Cardiac muscle cell (in vitro differentiated cells and primary cell): ENCODE measurements around the gene DLGAP4. TPM values are rescaled to one million over a fixed set of nuclear protein-coding genes. Genes with fewer than 3 reads are reported as not detected.
A peak's percentile ranks its signal among the peaks of the same experiment; 100 is the strongest.

Experiments
- DNase-seq, 2 donors: peaks; one replicate each; pipeline versions ENCODE4 v3.0.0 to v3.0.0-alpha.2; 2010 to 2017; ENCODE audit warnings: low read depth in 1 of 2, low spot score in 1 of 2
- H3K27ac ChIP-seq: fragments of 200-600 bp; sonication (generic); 2 replicates; pipeline ENCODE4 v1.5.1; 2016
- H3K27me3 ChIP-seq: fragments of 200-600 bp; sonication (generic); 2 replicates; pipeline ENCODE4 v1.6.0; 2016; ENCODE audit warnings: control low read depth
- H3K36me3 ChIP-seq: fragments of 200-600 bp; sonication (generic); 2 replicates; pipeline ENCODE4 v1.5.1; 2016; ENCODE audit warnings: control low read depth
- H3K4me1 ChIP-seq: fragments of 200-600 bp; sonication (generic); 2 replicates; pipeline ENCODE4 v1.8.1; 2017; ENCODE audit warnings: low read depth, mild to moderate bottlenecking, mixed run types
- H3K4me3 ChIP-seq: fragments of 200-600 bp; sonication (generic); 2 replicates; pipeline ENCODE4 v1.5.1; 2016; ENCODE audit warnings: mild to moderate bottlenecking
- H3K9me3 ChIP-seq: fragments of 200-600 bp; sonication (generic); 2 replicates; pipeline ENCODE4 v1.5.1; 2017; ENCODE audit warnings: low read depth, mild to moderate bottlenecking, control low read depth
- polyA plus RNA-seq: library from polyadenylated mRNA; unstranded; fragments of >200 nt; fragmentation: Nextera tagmentation; extraction: Ambion mirVana; gene quantifications from 2 replicates; pipeline ENCODE4 v1.2.1, GENCODE V29; 2016
- total RNA-seq: library from RNA; depleted of rRNA; stranded (reverse); fragments of >200 nt; gene quantifications from 2 replicates; pipeline ENCODE4 v1.2.3, GENCODE V29; 2016
- TF ChIP-seq, protein P1 (sequence below): IDR thresholded peaks from 2 replicates; pipeline ENCODE4 v1.5.1; 2012; ENCODE audit warnings: low read depth, mild to moderate bottlenecking, low read length

The DLGAP4 gene
- total and polyA plus RNA-seq, 2 experiments from 2014 or later = 45.7 to 51.6 TPM

DNA sequence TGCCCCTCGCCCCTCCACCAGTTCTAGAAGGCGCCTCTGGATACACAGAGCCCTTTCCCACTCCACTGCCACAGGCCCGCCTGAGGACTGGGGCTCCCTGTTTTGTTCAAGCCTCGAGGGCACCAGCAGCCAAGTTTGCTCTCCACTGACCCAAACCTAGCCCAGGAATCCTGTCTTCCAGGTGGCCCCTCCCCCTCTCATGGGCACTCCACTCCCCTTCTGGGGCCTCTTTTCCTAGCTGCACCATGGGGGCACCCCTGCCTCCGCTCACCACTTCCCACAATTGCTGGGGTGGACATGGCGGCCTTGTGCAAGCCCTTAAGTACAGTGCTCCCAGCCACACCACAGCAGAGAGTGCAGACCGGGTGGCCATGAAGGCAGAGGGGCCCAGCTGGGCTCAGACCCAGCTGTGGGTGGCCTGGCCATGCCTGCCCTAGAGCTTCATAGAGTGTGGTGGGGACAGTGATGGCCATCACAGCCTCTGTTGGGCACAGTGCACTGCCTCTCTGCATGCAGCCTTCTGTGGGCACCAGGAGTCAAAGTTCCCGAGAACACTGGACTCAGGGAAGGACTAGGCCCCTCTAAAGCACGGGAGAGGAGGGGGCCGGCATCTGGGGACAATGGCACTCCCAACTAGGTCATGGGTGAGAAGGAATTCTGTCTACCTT, 236.5 kb downstream of the DLGAP4 start:
- DNase-seq = no peak
- Histone ChIP-seq H3K9me3 (no peaks in the 10 kb centered on the region), H3K27me3 (no peaks in the 10 kb centered on the region), H3K4me3 (peak overlapping the region; percentile 67), H3K36me3 (peaks cover 26% of the 10 kb centered on the region), H3K27ac (peak overlapping the region; percentile 100), H3K4me1 (peaks cover 39% of the 10 kb centered on the region)
- TF ChIP-seq, protein P1, sequence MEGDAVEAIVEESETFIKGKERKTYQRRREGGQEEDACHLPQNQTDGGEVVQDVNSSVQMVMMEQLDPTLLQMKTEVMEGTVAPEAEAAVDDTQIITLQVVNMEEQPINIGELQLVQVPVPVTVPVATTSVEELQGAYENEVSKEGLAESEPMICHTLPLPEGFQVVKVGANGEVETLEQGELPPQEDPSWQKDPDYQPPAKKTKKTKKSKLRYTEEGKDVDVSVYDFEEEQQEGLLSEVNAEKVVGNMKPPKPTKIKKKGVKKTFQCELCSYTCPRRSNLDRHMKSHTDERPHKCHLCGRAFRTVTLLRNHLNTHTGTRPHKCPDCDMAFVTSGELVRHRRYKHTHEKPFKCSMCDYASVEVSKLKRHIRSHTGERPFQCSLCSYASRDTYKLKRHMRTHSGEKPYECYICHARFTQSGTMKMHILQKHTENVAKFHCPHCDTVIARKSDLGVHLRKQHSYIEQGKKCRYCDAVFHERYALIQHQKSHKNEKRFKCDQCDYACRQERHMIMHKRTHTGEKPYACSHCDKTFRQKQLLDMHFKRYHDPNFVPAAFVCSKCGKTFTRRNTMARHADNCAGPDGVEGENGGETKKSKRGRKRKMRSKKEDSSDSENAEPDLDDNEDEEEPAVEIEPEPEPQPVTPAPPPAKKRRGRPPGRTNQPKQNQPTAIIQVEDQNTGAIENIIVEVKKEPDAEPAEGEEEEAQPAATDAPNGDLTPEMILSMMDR = no peak

DNA sequence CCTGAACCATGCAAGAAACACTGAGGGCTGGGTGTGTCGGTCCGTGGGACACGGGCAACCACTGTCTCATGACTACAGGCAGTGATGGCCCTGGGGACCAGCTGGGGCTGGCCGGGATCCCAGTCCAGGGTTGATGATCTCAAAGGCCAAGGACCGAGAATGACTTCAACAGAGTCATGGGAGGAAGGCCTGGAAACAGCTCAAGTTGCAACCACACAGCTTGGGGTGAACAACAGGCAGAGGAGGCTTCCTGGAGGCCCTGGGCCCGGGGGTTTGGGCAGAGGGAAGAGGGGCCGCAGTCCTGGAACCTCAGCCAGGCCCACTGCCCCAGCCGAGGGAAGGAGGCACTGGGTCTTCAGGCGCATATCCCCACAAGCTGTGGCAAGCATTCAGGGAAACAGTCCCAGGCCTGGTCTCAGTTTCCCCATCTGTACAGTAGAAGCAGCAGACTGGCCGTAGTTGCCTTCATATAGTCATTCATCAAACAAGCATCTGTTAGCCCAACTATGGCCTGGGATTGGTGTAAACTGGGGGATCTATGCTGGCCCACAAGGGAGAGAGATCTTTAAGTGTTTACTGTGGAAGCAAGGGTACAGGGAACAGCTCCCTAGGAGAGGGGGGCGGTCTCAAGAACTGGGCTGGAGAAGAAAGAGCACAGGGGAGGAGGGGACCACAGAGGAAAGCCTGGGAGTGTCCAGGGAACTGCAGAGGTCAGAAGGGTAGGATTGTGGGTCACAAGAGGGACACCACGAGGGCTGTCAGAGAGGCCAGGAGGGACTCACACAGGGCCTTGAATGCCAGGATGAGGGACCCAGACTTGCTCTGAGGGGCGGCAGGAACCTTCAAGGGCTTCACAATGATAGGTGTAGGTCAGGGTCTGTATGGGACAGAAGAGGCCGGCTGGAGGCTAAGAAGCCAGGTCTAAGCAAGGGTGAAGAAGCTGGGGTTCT, 237.3 kb downstream of the DLGAP4 start:
- H3K27me3 ChIP-seq = no peaks in the 10 kb centered on the region
- peak in 1 of 2 donors; percentile 73 for DNase-seq
- H3K9me3 ChIP-seq = no peaks in the 10 kb centered on the region
- peak overlapping the region; percentile 67 for H3K4me3 ChIP-seq
- TF ChIP-seq, protein P1 = no peak
- H3K4me1 ChIP-seq = peaks cover 39% of the 10 kb centered on the region
- peak overlapping the region; percentile 100 for H3K27ac ChIP-seq
- H3K36me3 ChIP-seq = peaks cover 34% of the 10 kb centered on the region

DNA sequence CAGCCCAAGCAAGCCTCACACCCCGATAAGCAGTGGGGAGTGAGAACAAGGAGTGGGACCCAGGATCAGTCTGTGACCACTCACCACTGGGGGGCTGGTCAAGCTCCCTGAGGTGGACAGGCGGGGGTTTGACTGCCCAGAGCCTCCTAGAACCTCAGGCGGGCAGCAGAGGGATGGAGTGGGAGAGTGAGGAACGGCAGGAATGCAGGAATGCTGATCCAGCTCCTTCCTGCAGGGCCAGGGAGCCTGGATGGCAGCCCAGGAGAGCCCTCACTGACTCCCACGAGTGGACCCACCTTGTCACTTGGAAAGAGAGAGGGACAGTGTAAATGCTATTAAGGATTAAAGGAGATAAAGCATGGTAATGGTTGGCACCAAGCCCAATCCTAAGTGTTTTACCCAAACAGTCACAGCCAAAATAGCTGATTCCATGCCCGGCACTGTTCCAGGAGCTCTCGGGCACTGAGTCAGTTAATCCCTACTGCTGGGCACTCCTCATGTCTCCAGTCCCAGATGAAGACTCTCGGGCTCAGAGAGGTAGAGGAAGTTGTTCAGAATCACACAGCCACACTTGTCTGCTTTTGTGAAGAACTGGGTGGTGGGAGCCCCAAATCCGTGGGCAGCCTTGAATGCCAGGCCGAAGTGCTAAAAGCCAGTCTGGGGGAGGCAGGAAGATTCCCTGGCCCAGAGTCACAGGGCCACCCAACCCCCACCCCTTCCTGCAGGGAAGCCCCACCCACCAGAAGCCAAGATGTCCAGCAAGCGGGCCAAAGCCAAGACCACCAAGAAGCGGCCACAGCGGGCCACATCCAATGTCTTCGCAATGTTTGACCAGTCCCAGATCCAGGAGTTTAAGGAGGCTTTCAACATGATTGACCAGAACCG, 238.2 kb downstream of the DLGAP4 start:
- Histone ChIP-seq H3K27ac (peak overlapping the region; percentile 100), H3K36me3 (peaks cover 36% of the 10 kb centered on the region), H3K9me3 (no peaks in the 10 kb centered on the region), H3K27me3 (no peaks in the 10 kb centered on the region), H3K4me3 (no peak overlapping the region), H3K4me1 (peaks cover 38% of the 10 kb centered on the region)
- DNase-seq = peak; percentile 30 to 62
- TF ChIP-seq, protein P1 = no peak

DNA sequence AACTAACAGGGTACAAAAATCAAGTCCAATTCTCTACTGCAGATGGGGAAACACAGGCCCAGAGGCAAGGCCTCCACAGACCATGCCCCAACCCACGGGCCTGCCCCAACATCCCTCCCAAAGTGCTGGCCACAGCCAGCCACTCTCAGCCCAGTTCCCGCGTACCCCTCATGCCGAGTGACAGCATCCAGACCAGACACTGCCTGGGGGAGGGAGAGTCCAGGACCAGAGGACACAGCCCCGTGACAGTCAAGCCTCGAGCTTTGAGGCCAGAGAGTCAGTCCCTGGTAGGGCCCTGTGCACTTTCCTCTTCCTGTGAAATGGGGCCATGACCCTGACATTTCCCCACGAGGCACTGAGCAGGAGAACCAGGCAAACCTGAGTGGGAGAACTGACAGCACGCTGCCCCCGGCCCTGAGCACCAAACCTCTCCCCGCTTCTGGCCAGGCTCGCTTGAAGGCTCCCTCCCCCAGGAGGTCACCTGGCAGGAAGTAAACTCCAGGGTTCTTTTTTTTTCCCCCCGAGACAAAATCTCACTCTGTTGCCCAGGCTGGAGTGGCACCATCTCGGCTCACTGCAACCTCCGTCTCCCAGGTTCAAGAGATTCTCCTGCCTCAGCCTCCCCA, 240.1 kb downstream of the DLGAP4 start:
- DNase-seq = no peak
- Histone ChIP-seq H3K9me3 (no peaks in the 10 kb centered on the region), H3K27ac (peak overlapping the region; percentile 58), H3K36me3 (peaks cover 36% of the 10 kb centered on the region), H3K4me3 (no peak overlapping the region), H3K27me3 (no peaks in the 10 kb centered on the region), H3K4me1 (peaks cover 22% of the 10 kb centered on the region)
- TF ChIP-seq, protein P1 = no peak
